ENCODE measurements around the gene IGF2BP3. TPM values are rescaled to one million over a fixed set of nuclear protein-coding genes. Genes with fewer than 3 reads are reported as not detected.
"Not testable (repeated sequence)": the region's sequence is repeated elsewhere in the genome, so short reads cannot be mapped to it uniquely, and the experiment has no call there.

Gene IGF2BP3
- total and polyA plus RNA-seq, 2 donors (not counting 1 experiment from before 2014, with no cell fraction given): 4.3 to 11.2 TPM

DNA sequence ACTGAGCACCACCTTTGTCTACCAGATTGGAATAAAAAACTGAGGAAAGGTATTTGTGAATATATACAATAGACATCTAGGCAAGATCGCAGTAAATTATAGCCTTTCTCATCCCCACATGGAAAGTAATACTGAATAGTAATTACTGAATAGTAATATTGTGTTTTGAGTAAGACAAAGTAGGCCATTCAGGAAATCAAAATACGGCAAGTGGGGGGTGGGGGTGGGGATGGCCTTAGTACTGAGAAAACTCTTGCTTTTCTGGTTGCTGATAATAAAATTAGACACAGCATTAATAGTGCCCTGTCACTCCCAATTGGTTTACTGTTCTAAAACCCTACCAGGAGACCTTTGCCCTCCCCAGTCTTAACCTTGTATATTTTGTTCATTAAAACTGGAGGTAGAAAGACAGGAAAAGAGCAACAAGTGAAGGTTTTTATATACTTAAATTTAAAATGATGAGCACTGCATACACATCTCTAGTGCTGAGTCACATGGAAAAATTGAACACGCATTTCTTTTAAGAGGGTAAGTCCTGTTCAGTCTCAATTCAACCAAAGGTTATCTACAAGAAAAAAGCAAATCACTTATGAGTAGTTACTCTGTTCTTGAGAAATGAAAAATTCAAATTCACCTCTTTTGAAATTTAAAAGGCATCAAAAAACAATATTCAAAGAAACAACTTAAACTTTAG is 65.6 kb downstream of the IGF2BP3 start:
- Histone ChIP-seq H3K4me2 (ENCODE audit: extremely low read depth, insufficient read depth, low read length) (no peak overlapping the region), H3K79me2 (ENCODE audit: control insufficient read depth, insufficient read depth, low read length) (no peaks in the 10 kb centered on the region), H3K27ac (ENCODE audit: insufficient read depth, low read length) (no peak overlapping the region), H3K27me3 (ENCODE audit: control insufficient read depth, insufficient read depth, low read length) (no peaks in the 10 kb centered on the region), H4K20me1 (ENCODE audit: control insufficient read depth, extremely low read depth, insufficient read depth, low read length) (no peaks in the 10 kb centered on the region), H3K4me1 (ENCODE audit: control insufficient read depth, extremely low read depth, insufficient read depth, low read length) (no peaks in the 10 kb centered on the region), H3K36me3 (ENCODE audit: control insufficient read depth, insufficient read depth, low read length) (no peaks in the 10 kb centered on the region), H3K9ac (ENCODE audit: insufficient read depth, low read length) (no peak overlapping the region), H3K4me3 (replicated peaks in 1 of 4; ENCODE audit: control extremely low read depth in 1 of 4, insufficient read depth in 1 of 4, low read depth in 3 of 4, low read length in 4 of 4) (no peak overlapping the region), H3K9me3 (ENCODE audit: control insufficient read depth, insufficient read depth, low read depth, low read length) (no peaks in the 10 kb centered on the region), H2AFZ (ENCODE audit: low read length) (no peak overlapping the region)
- TF ChIP-seq EZH2 (IDR thresholded peaks at IDR 0.05; ENCODE audit: low read length, missing control alignments): no peak
- TF ChIP-seq, protein P1, sequence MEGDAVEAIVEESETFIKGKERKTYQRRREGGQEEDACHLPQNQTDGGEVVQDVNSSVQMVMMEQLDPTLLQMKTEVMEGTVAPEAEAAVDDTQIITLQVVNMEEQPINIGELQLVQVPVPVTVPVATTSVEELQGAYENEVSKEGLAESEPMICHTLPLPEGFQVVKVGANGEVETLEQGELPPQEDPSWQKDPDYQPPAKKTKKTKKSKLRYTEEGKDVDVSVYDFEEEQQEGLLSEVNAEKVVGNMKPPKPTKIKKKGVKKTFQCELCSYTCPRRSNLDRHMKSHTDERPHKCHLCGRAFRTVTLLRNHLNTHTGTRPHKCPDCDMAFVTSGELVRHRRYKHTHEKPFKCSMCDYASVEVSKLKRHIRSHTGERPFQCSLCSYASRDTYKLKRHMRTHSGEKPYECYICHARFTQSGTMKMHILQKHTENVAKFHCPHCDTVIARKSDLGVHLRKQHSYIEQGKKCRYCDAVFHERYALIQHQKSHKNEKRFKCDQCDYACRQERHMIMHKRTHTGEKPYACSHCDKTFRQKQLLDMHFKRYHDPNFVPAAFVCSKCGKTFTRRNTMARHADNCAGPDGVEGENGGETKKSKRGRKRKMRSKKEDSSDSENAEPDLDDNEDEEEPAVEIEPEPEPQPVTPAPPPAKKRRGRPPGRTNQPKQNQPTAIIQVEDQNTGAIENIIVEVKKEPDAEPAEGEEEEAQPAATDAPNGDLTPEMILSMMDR (conservative IDR thresholded peaks at IDR 0.05 in 1 of 2, IDR thresholded peaks at IDR 0.05 in 1 of 2; ENCODE audit: low read depth in 1 of 2, low read length in 2 of 2): no peak
- peak in 1 of 2 donors; percentile 42 for DNase-seq (ENCODE audit: low read depth in 2 of 2)

DNA sequence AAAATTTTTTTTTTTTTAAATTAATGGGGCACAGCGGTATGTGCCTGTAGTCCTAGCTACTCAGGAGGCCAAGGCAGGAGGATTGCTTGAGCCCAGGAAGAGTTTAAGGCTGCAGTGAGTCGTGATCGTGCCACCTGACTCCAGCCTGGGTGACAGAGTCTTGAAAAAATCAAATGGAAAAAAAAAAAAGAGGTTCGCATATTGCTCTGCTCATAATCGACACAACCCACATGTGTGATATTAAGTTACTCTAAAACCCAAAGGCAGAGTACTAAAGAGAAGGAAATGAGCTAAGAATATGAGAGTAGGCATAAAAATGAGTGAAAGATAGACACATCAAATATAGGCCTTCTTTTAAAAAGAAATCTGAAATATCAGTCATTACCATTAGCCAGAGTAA is 66.3 kb downstream of the IGF2BP3 start:
- Histone ChIP-seq H2AFZ (ENCODE audit: low read length) (no peak overlapping the region), H3K9me3 (ENCODE audit: control insufficient read depth, insufficient read depth, low read depth, low read length) (no peaks in the 10 kb centered on the region), H3K9ac (ENCODE audit: insufficient read depth, low read length) (no peak overlapping the region), H3K4me1 (ENCODE audit: control insufficient read depth, extremely low read depth, insufficient read depth, low read length) (no peaks in the 10 kb centered on the region), H3K27me3 (ENCODE audit: control insufficient read depth, insufficient read depth, low read length) (no peaks in the 10 kb centered on the region), H4K20me1 (ENCODE audit: control insufficient read depth, extremely low read depth, insufficient read depth, low read length) (no peaks in the 10 kb centered on the region), H3K79me2 (ENCODE audit: control insufficient read depth, insufficient read depth, low read length) (no peaks in the 10 kb centered on the region), H3K27ac (ENCODE audit: insufficient read depth, low read length) (no peak overlapping the region), H3K36me3 (ENCODE audit: control insufficient read depth, insufficient read depth, low read length) (no peaks in the 10 kb centered on the region), H3K4me2 (ENCODE audit: extremely low read depth, insufficient read depth, low read length) (no peak overlapping the region), H3K4me3 (replicated peaks in 1 of 4; ENCODE audit: control extremely low read depth in 1 of 4, insufficient read depth in 1 of 4, low read depth in 3 of 4, low read length in 4 of 4) (no peak overlapping the region)
- no peak for TF ChIP-seq EZH2 (IDR thresholded peaks at IDR 0.05; ENCODE audit: low read length, missing control alignments)
- TF ChIP-seq, protein P1 (conservative IDR thresholded peaks at IDR 0.05 in 1 of 2, IDR thresholded peaks at IDR 0.05 in 1 of 2; ENCODE audit: low read depth in 1 of 2, low read length in 2 of 2): no peak
- DNase-seq (ENCODE audit: low read depth in 2 of 2): no peak

DNA sequence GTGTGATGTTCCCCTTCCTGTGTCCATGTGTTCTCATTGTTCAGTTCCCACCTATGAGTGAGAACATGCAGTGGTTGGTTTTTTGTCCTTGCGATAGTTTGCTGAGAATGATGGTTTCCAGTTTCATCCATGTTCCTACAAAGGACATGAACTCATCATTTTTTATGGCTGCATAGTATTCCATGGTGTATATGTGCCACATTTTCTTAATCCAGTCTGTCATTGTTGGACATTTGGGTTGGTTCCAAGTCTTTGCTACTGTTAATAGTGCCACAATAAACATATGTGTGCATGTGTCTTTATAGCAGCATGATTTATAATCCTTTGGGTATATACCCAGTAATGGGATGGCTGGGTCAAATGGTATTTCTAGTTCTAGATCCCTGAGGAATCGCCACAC is 72.2 kb downstream of the IGF2BP3 start:
- H3K4me1 ChIP-seq (ENCODE audit: control insufficient read depth, extremely low read depth, insufficient read depth, low read length); H3K4me2 ChIP-seq (ENCODE audit: extremely low read depth, insufficient read depth, low read length); H3K9me3 ChIP-seq (ENCODE audit: control insufficient read depth, insufficient read depth, low read depth, low read length); H4K20me1 ChIP-seq (ENCODE audit: control insufficient read depth, extremely low read depth, insufficient read depth, low read length); H3K9ac ChIP-seq (ENCODE audit: insufficient read depth, low read length); H3K27ac ChIP-seq (ENCODE audit: insufficient read depth, low read length); H3K79me2 ChIP-seq (ENCODE audit: control insufficient read depth, insufficient read depth, low read length); H3K36me3 ChIP-seq (ENCODE audit: control insufficient read depth, insufficient read depth, low read length); DNase-seq (ENCODE audit: low read depth in 2 of 2); H3K27me3 ChIP-seq (ENCODE audit: control insufficient read depth, insufficient read depth, low read length); H3K4me3 ChIP-seq (replicated peaks in 1 of 4; ENCODE audit: control extremely low read depth in 1 of 4, insufficient read depth in 1 of 4, low read depth in 3 of 4, low read length in 4 of 4); H2AFZ ChIP-seq (ENCODE audit: low read length): not testable (repeated sequence)
